CD4-positive, alpha-beta T cell (primary cell): ENCODE data around the gene MMAB. TPM values are rescaled to one million over a fixed set of nuclear protein-coding genes. Genes with fewer than 3 reads are reported as not detected.

Source experiments
- ATAC-seq: fragments of 200-7000 bp; cut with Tn5 transposase; one replicate; pipeline ENCODE4 v1.10.0; 2022; ENCODE audit warnings: mild to moderate bottlenecking; ENCODE audit not compliant: poor library complexity
- CTCF ChIA-PET: fragments of 350-600 bp; sonication (Branson Sonifier 250); formaldehyde crosslinking; loops from one replicate; lab custom pipeline; 2021; ENCODE audit warnings: antibody characterized with exemption, inconsistent platforms; lab: Charles Lee
- POLR2A ChIA-PET: fragments of 350-600 bp; sonication (Branson Sonifier 250); formaldehyde crosslinking; loops from one replicate; lab custom pipeline; 2021; ENCODE audit warnings: antibody characterized with exemption, inconsistent platforms; lab: Charles Lee
- DNase-seq, 14 experiments: peaks; one replicate each; pipeline ENCODE4 v3.0.0-alpha.2; 2013 to 2020; ENCODE audit warnings: mixed read lengths in 2 of 14
- H3K27ac ChIP-seq, 2 donors: one replicate each; pipeline versions ENCODE4 v1.5.1 to v1.7.0; 2013; ENCODE audit warnings: low read length in 2 of 2, low read depth in 1 of 2, mild to moderate bottlenecking in 1 of 2
- H3K27me3 ChIP-seq, 2 experiments: 1 replicate in 1 of 2; 2 replicates in 1 of 2; pipeline versions ENCODE4 v1.6.1 to v1.7.0; 2013; ENCODE audit warnings: low read length in 2 of 2, control low read depth in 1 of 2, mild to moderate bottlenecking in 1 of 2, moderate library complexity in 1 of 2; ENCODE audit not compliant: insufficient read depth in 2 of 2, control insufficient read depth in 1 of 2
- H3K36me3 ChIP-seq: one replicate; pipeline ENCODE4 v1.6.1; 2013; ENCODE audit warnings: low read length, control low read depth; ENCODE audit not compliant: insufficient read depth
- H3K4me1 ChIP-seq: one replicate; pipeline ENCODE4 v1.6.1; 2013; ENCODE audit warnings: low read length, control low read depth; ENCODE audit not compliant: insufficient read depth
- H3K4me3 ChIP-seq: one replicate; pipeline ENCODE4 v1.5.1; 2013; ENCODE audit warnings: mild to moderate bottlenecking, low read length, moderate library complexity
- H3K9me3 ChIP-seq, 2 experiments: 1 replicate in 1 of 2; 2 replicates in 1 of 2; pipeline versions ENCODE4 v1.6.1 to v1.7.0; 2013; ENCODE audit warnings: low read length in 2 of 2, mild to moderate bottlenecking in 2 of 2, control low read depth in 1 of 2, moderate library complexity in 1 of 2; ENCODE audit not compliant: control insufficient read depth in 1 of 2, insufficient read depth in 1 of 2
- H3K27ac Mint-ChIP-seq: one replicate; pipeline ENCODE4 v1.8.0; 2020; ENCODE audit warnings: mixed read lengths
- H3K27me3 Mint-ChIP-seq: one replicate; pipeline ENCODE4 v1.8.0; 2021; ENCODE audit warnings: mixed read lengths
- H3K36me3 Mint-ChIP-seq: one replicate; pipeline ENCODE4 v1.8.0; 2021; ENCODE audit warnings: low read depth, mixed read lengths
- H3K4me1 Mint-ChIP-seq: one replicate; pipeline ENCODE4 v1.8.0; 2021; ENCODE audit warnings: low read depth, mixed read lengths
- H3K4me3 Mint-ChIP-seq: one replicate; pipeline ENCODE4 v1.8.0; 2020; ENCODE audit warnings: mild to moderate bottlenecking, mixed read lengths
- H3K9me3 Mint-ChIP-seq: one replicate; pipeline ENCODE4 v1.8.0; 2020; ENCODE audit warnings: mixed read lengths
- CTCF ChIP-seq: fragments of 200-600 bp; IDR thresholded peaks from one replicate; pipeline ENCODE4 v1.8.0; 2022; ENCODE audit warnings: antibody characterized with exemption, mild to moderate bottlenecking
- intact Hi-C, 2 experiments: fragments of 100-400 bp; cut with DNase I in 1 of 2; cut with micrococcal nuclease in 1 of 2; formaldehyde crosslinking; loops; one replicate each; pipeline versions ENCODE4 v1.15.1 to v1.9.0; 2023 to 2025; cut with DNase I, micrococcal nuclease
- total RNA-seq, 174 experiments: library from RNA in 2 of 174; stranded (reverse) in 2 of 174; gene quantifications; one replicate each; pipeline ENCODE4 v1.2.3 and lab custom pipeline; 2021 to 2026

Gene MMAB
- total RNA-seq, 2 experiments from 2014 or later = 8.6 to 9.2 TPM

GRCh38 chr12:109609342-109609741 lies 36.0 kb upstream of the MMAB start:
- Mint-ChIP-seq H3K4me1 (no peaks in the 10 kb centered on the region), H3K36me3 (no peaks in the 10 kb centered on the region), H3K27me3 (peaks cover 36% of the 10 kb centered on the region), H3K4me3 (no peak overlapping the region), H3K9me3 (no peaks in the 10 kb centered on the region), H3K27ac (no peak overlapping the region)
- H3K4me1 ChIP-seq = no peaks in the 10 kb centered on the region
- POLR2A ChIA-PET = no interaction called here
- DNase-seq (no peak), ATAC-seq (no peak)
- CTCF ChIA-PET = no interaction called here
- H3K9me3 ChIP-seq = peaks cover 0 to 10% of the 10 kb centered on the region in 2 experiments
- H3K4me3 ChIP-seq = no peak overlapping the region
- no peaks in the 10 kb centered on the region for H3K36me3 ChIP-seq
- H3K27ac ChIP-seq = no peak overlapping the region
- TF ChIP-seq CTCF = no peak
- intact Hi-C loops = no loop called here
- H3K27me3 ChIP-seq = peaks cover 5% of the 10 kb centered on the region in 2 experiments

DNA sequence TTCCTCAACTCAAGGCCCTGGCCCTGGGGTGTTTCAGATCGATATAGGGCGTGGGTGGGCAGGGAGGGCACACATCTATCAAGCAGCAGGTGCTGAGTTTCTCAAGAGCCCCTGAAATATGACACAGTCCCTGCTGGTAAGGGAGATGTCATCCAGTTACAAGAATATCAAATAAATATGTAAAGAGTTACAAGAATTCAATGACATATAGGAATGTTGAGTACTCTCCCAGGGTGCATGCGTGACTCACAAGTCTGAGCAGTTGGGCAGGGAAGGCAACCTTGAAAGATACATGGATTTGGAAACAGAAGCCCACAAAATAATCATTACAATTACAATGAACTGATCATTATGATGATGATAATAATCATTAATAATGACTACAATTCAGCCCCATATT lies 35.5 kb upstream of the MMAB start:
- DNase-seq = no peak
- H3K27ac ChIP-seq = no peak overlapping the region
- intact Hi-C loops = no loop called here
- Mint-ChIP-seq H3K27ac (no peak overlapping the region), H3K27me3 (peaks cover 31% of the 10 kb centered on the region), H3K36me3 (no peaks in the 10 kb centered on the region), H3K4me3 (no peak overlapping the region), H3K9me3 (no peaks in the 10 kb centered on the region), H3K4me1 (no peaks in the 10 kb centered on the region)
- H3K4me1 ChIP-seq = peaks cover 1% of the 10 kb centered on the region
- no peak for TF ChIP-seq CTCF
- no peak for ATAC-seq
- H3K9me3 ChIP-seq = peaks cover 0 to 10% of the 10 kb centered on the region in 2 experiments
- POLR2A ChIA-PET = no interaction called here
- no peak overlapping the region for H3K4me3 ChIP-seq
- CTCF ChIA-PET = no interaction called here
- no peaks in the 10 kb centered on the region for H3K36me3 ChIP-seq
- peaks cover 5% of the 10 kb centered on the region in 2 experiments for H3K27me3 ChIP-seq

DNA sequence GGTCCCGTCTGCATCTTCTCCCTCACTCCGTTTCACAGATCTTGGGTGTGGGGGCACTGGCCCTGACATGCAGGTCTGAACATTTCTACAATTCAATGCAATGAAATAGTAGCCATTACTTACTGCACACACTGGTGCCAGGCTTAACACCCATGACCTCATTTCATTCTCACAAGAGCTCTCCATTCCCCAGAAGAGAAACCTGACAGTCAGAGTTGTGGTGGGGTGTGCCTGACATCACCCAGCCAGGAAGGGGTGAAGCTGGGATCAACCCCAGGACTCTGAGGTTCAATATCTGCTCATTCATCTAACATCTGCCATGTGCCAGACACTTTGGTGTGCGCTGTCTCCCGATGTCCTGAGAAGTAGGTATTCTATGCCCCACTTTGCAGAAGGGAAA lies 35.0 kb upstream of the MMAB start:
- Mint-ChIP-seq H3K27ac (no peak overlapping the region), H3K9me3 (no peaks in the 10 kb centered on the region), H3K4me3 (no peak overlapping the region), H3K4me1 (no peaks in the 10 kb centered on the region), H3K27me3 (peaks cover 28% of the 10 kb centered on the region), H3K36me3 (no peaks in the 10 kb centered on the region)
- H3K36me3 ChIP-seq = no peaks in the 10 kb centered on the region
- peaks cover 5% of the 10 kb centered on the region in 2 experiments for H3K27me3 ChIP-seq
- no peak overlapping the region for H3K4me3 ChIP-seq
- H3K4me1 ChIP-seq = peaks cover 4% of the 10 kb centered on the region
- DNase-seq = no peak
- no peak overlapping the region for H3K27ac ChIP-seq
- intact Hi-C loops = no loop called here
- ChIA-PET POLR2A (no interaction called here), CTCF (no interaction called here)
- peaks cover 0 to 10% of the 10 kb centered on the region in 2 experiments for H3K9me3 ChIP-seq
- TF ChIP-seq CTCF = no peak
- no peak for ATAC-seq
